Endothelial cell of umbilical vein (primary cell): ENCODE data around the gene MPL. TPM values are rescaled to one million over a fixed set of nuclear protein-coding genes. Genes with fewer than 3 reads are reported as not detected.

Experiments
- BruUV-seq: library from RNA; stranded (reverse); fragments of 400-500 nt; replicated peaks from 2 replicates; lab custom pipeline; 2021; lab: Mats Ljungman, UMichigan
- CTCF ChIA-PET: fragments of 300-600, 350-600 bp; sonication (Branson Sonifier 250); formaldehyde crosslinking; loops from one replicate; lab custom pipeline; 2021; ENCODE audit warnings: antibody characterized with exemption, inconsistent platforms; lab: Charles Lee
- POLR2A ChIA-PET: fragments of 300-600, 350-600 bp; sonication (Branson Sonifier 250); formaldehyde crosslinking; loops from one replicate; lab custom pipeline; 2021; ENCODE audit warnings: antibody characterized with exemption, inconsistent platforms; lab: Charles Lee
- DNase-seq: peaks from one replicate; pipeline ENCODE4 v3.0.0-alpha.2; 2011; ENCODE audit warnings: low read depth, low spot score
- FAIRE-seq: peaks from 2 replicates; lab custom pipeline; 2011; peaks lifted over from hg19 to GRCh38; lab: Jason Lieb, UNC
- H2AFZ ChIP-seq: 2 replicates; pipeline ENCODE4 v1.6.0; 2012; ENCODE audit warnings: low read depth, low read length, control low read depth, inconsistent platforms
- H3K27ac ChIP-seq: 2 replicates; pipeline ENCODE4 v1.5.1; 2011; ENCODE audit warnings: low read depth, mild to moderate bottlenecking, control low read depth, low read length, moderate library complexity; ENCODE audit not compliant: insufficient read depth
- H3K27me3 ChIP-seq, 2 experiments: 2 replicates each; pipeline versions ENCODE4 v1.6.0 to v1.6.1; 2011; ENCODE audit warnings: low read length in 2 of 2, mixed read lengths in 1 of 2; ENCODE audit not compliant: control insufficient read depth in 2 of 2, insufficient read depth in 2 of 2
- H3K36me3 ChIP-seq, 2 experiments: 2 replicates in 1 of 2; 3 replicates in 1 of 2; pipeline ENCODE4 v1.5.1; 2011; ENCODE audit warnings: low read length in 2 of 2, mild to moderate bottlenecking in 1 of 2, moderate library complexity in 1 of 2; ENCODE audit not compliant: control insufficient read depth in 2 of 2, insufficient read depth in 2 of 2; ENCODE audit errors: extremely low read depth in 1 of 2
- H3K4me1 ChIP-seq: 3 replicates; pipeline ENCODE4 v1.5.1; 2011; ENCODE audit warnings: mild to moderate bottlenecking, low read length; ENCODE audit not compliant: control insufficient read depth, insufficient read depth; ENCODE audit errors: extremely low read depth
- H3K4me2 ChIP-seq: 2 replicates; pipeline ENCODE4 v1.6.1; 2011; ENCODE audit warnings: low read length, control low read depth, mixed read lengths; ENCODE audit not compliant: insufficient read depth
- H3K4me3 ChIP-seq, 3 experiments: fragments of 200-600 bp in 1 of 3; sonication (generic), shearing (Covaris generic) in 1 of 3; replicated peaks in 1 of 3; 2 replicates each; pipeline ENCODE4 v1.5.1; 2011 to 2016; ENCODE audit warnings: control low read depth in 3 of 3, low read length in 3 of 3, mild to moderate bottlenecking in 2 of 3, inconsistent platforms in 1 of 3, low read depth in 1 of 3, moderate library complexity in 1 of 3; ENCODE audit not compliant: insufficient read depth in 1 of 3
- H3K79me2 ChIP-seq: 2 replicates; pipeline ENCODE4 v1.6.0; 2012; ENCODE audit warnings: low read length, inconsistent platforms; ENCODE audit not compliant: control insufficient read depth, insufficient read depth
- H3K9ac ChIP-seq: replicated peaks from 2 replicates; pipeline ENCODE3; 2011; ENCODE audit warnings: low read length, control low read depth; ENCODE audit not compliant: insufficient read depth; ENCODE audit errors: extremely low read depth
- H3K9me1 ChIP-seq: replicated peaks from 3 replicates; pipeline ENCODE4 v1.6.0; 2011; ENCODE audit warnings: mild to moderate bottlenecking, low read length; ENCODE audit not compliant: control insufficient read depth, insufficient read depth; ENCODE audit errors: extremely low read depth
- H3K9me3 ChIP-seq: replicated peaks from 2 replicates; pipeline ENCODE4 v1.5.1; 2012; ENCODE audit warnings: low read length, inconsistent platforms; ENCODE audit not compliant: control insufficient read depth, insufficient read depth
- H4K20me1 ChIP-seq: replicated peaks from 2 replicates; pipeline ENCODE3; 2011; ENCODE audit warnings: mild to moderate bottlenecking, low read length; ENCODE audit not compliant: control insufficient read depth, insufficient read depth; ENCODE audit errors: extremely low read depth
- EZH2 ChIP-seq: IDR thresholded peaks from 2 replicates; pipeline ENCODE4 v1.6.1; 2012; ENCODE audit warnings: borderline replicate concordance, low read depth, mild to moderate bottlenecking, moderate library complexity, low read length, inconsistent platforms; ENCODE audit not compliant: severe bottlenecking
- MAX ChIP-seq: IDR thresholded peaks from 2 replicates; pipeline ENCODE4 v1.6.1; 2011; ENCODE audit not compliant: insufficient read depth, insufficient read length
- POLR2A ChIP-seq: IDR thresholded peaks from 2 replicates; pipeline ENCODE4 v1.6.1; 2012; ENCODE audit warnings: low read depth, mild to moderate bottlenecking, control low read depth, low read length
- POLR2AphosphoS5 ChIP-seq: IDR thresholded peaks from 2 replicates; pipeline ENCODE4 v1.6.1; 2012; ENCODE audit warnings: low read depth, mild to moderate bottlenecking, control low read depth, low read length, moderate library complexity; ENCODE audit not compliant: insufficient read depth
- dilution Hi-C: fragments of 300-500 bp; cut with MboI; formaldehyde crosslinking; loops from one replicate; pipeline ENCODE4 v1.15.0; 2019; ENCODE audit warnings: low sequenced_read_pairs; ENCODE audit not compliant: extremely low pct_ligation_motif_present
- intact Hi-C: fragments of 100-400 bp; cut with micrococcal nuclease; formaldehyde crosslinking; loops from one replicate; pipeline ENCODE4 v1.10.0; 2022
- polyA plus RNA-seq, 4 experiments: library from polyadenylated mRNA; depleted of rRNA in 3 of 4; stranded (reverse) in 3 of 4; unstranded in 1 of 4; fragments of >200 nt; gene quantifications; 2 replicates each; pipeline versions ENCODE4 v1.2.1 to v1.2.3, GENCODE V29; 2011 to 2012; ENCODE audit warnings: missing spikeins in 1 of 4
- total RNA-seq: library from RNA; stranded (reverse); gene quantifications from 2 replicates; pipeline ENCODE4 v1.2.3, GENCODE V29; 2021

MPL gene
- total and polyA plus RNA-seq, 2 donors (not counting 3 experiments of a cell fraction or from before 2014, with no cell fraction given), result 0.14 to 0.24 TPM

- BruUV-seq, result no TSS peak
- H3K27ac ChIP-seq, result peak overlapping the region; percentile 84
- H3K9me3 ChIP-seq, result no peaks in the 10 kb centered on the region
- peaks cover 71% of the 10 kb centered on the region for H3K79me2 ChIP-seq
- H3K9me1 ChIP-seq, result no peaks in the 10 kb centered on the region
- no peaks in the 10 kb centered on the region for H3K27me3 ChIP-seq
- ChIA-PET CTCF (interaction anchor here (0.7 to 3.3 kb wide), 10 partner anchors 8 to 131 kb away, joined by 3 to 32 read pairs (median 6); partner anchors contain the start of genes CDC20, CFAP57 and EBNA1BP2), POLR2A (interaction anchor here (0.9 to 2.2 kb wide), 5 partner anchors 8 to 71 kb away, joined by 3 to 15 read pairs (median 5); no protein-coding TSS in a partner anchor)
- H3K4me1 ChIP-seq, result peaks cover 37% of the 10 kb centered on the region
- intact Hi-C loops, result loop anchor here (1.0 to 5.0 kb wide), 3 partner anchors 65 to 169 kb away; no protein-coding TSS in a partner anchor
- H4K20me1 ChIP-seq, result no peaks in the 10 kb centered on the region
- H3K9ac ChIP-seq, result peak overlapping the region; percentile 96
- H3K36me3 ChIP-seq, result peaks cover 18 to 32% of the 10 kb centered on the region in 2 experiments
- dilution Hi-C loops, result no loop called here
- peak overlapping the region; percentile 47 to 96 (median 76) for H3K4me3 ChIP-seq
- no peak for TF ChIP-seq EZH2
- peak; percentile 12 for TF ChIP-seq POLR2AphosphoS5
- peak; percentile 9 for TF ChIP-seq POLR2A
- H2AFZ ChIP-seq, result no peak overlapping the region
- FAIRE-seq (peak; percentile 92), DNase-seq (peak; percentile 27)
- peak overlapping the region; percentile 98 for H3K4me2 ChIP-seq
Observed at GRCh38 chr1:43302721-43303470, 34.7 kb upstream of the MPL start.

- BruUV-seq, result no TSS peak
- POLR2A ChIA-PET, result interaction anchor here (0.9 to 2.2 kb wide), 4 partner anchors 9 to 71 kb away, joined by 3 to 15 read pairs (median 5); no protein-coding TSS in a partner anchor
Observed at GRCh38 chr1:43303471-43304313, 33.9 kb upstream of the MPL start.

More at GRCh38 chr1:43303471-43304313, 33.9 kb upstream of the MPL start:
- Histone ChIP-seq H3K9me3 (no peaks in the 10 kb centered on the region), H2AFZ (no peak overlapping the region), H3K27ac (peak overlapping the region; percentile 15), H3K4me2 (peak overlapping the region; percentile 98), H3K9me1 (no peaks in the 10 kb centered on the region), H3K79me2 (peaks cover 76% of the 10 kb centered on the region), H3K9ac (peak overlapping the region; percentile 96), H4K20me1 (no peaks in the 10 kb centered on the region), H3K4me3 (peak overlapping the region in 2 of 3 experiments; percentile 76 to 96), H3K4me1 (peaks cover 37% of the 10 kb centered on the region), H3K36me3 (peaks cover 22 to 39% of the 10 kb centered on the region in 2 experiments), H3K27me3 (no peaks in the 10 kb centered on the region)
- intact Hi-C loops (loop anchor here (2.0 to 5.0 kb wide), 2 partner anchors 111 to 169 kb away; no protein-coding TSS in a partner anchor), dilution Hi-C loops (no loop called here)
- CTCF ChIA-PET, result interaction anchor here (0.6 to 3.3 kb wide), 12 partner anchors 9 to 132 kb away, joined by 3 to 32 read pairs (median 4); partner anchors contain the start of genes CDC20, CFAP57 and EBNA1BP2
- DNase-seq, result peak; percentile 26
- peak; percentile 50 for TF ChIP-seq POLR2A
- no peak for TF ChIP-seq MAX
- no peak for FAIRE-seq
